HUES6 (cell line): ENCODE results near the gene NR2F1-AS1.

Source experiments
- H3K27ac ChIP-seq: 2 replicates; pipeline ENCODE4 v1.7.0; 2013; ENCODE audit warnings: low read depth, mild to moderate bottlenecking, low read length, inconsistent platforms
- H3K27me3 ChIP-seq: 2 replicates; pipeline ENCODE4 v1.6.1; 2013; ENCODE audit warnings: low read length; ENCODE audit not compliant: control insufficient read depth, insufficient read depth
- H3K36me3 ChIP-seq: 2 replicates; pipeline ENCODE4 v1.6.1; 2013; ENCODE audit warnings: low read length; ENCODE audit not compliant: control insufficient read depth, insufficient read depth
- H3K4me1 ChIP-seq: 2 replicates; pipeline ENCODE4 v1.6.1; 2013; ENCODE audit warnings: low read length; ENCODE audit not compliant: control insufficient read depth, insufficient read depth
- H3K4me3 ChIP-seq: 2 replicates; pipeline ENCODE4 v1.5.1; 2013; ENCODE audit warnings: low read depth, low read length
- H3K9ac ChIP-seq: one replicate; pipeline ENCODE4 v1.6.1; 2013; ENCODE audit warnings: mild to moderate bottlenecking, low read length
- H3K9me3 ChIP-seq: 2 replicates; pipeline ENCODE4 v1.6.1; 2013; ENCODE audit warnings: low read depth, low read length; ENCODE audit not compliant: control insufficient read depth, insufficient read depth

NR2F1-AS1 gene

GRCh38 chr5:93579692-93580062 lies 1.3 kb downstream of the NR2F1-AS1 start:
- Histone ChIP-seq H3K9ac (no peak overlapping the region), H3K9me3 (no peaks in the 10 kb centered on the region), H3K4me3 (peak overlapping the region; percentile 60), H3K4me1 (peaks cover 27% of the 10 kb centered on the region), H3K36me3 (no peaks in the 10 kb centered on the region), H3K27me3 (peaks cover 97% of the 10 kb centered on the region), H3K27ac (no peak overlapping the region)

- Histone ChIP-seq H3K9ac (no peak overlapping the region), H3K27me3 (peaks cover 99% of the 10 kb centered on the region), H3K4me1 (peaks cover 27% of the 10 kb centered on the region), H3K27ac (no peak overlapping the region), H3K9me3 (no peaks in the 10 kb centered on the region), H3K4me3 (peak overlapping the region; percentile 60), H3K36me3 (no peaks in the 10 kb centered on the region)
Measured at GRCh38 chr5:93578813-93579691, 2.0 kb downstream of the NR2F1-AS1 start.

- Histone ChIP-seq H3K36me3 (no peaks in the 10 kb centered on the region), H3K9me3 (no peaks in the 10 kb centered on the region), H3K4me3 (0 out of 2 replicates have a peak overlapping the region, but pooled peaks have one; percentile 60), H3K4me1 (peaks cover 29% of the 10 kb centered on the region), H3K27ac (no peak overlapping the region), H3K9ac (no peak overlapping the region), H3K27me3 (peaks cover 99% of the 10 kb centered on the region)
Measured at GRCh38 chr5:93577854-93578812, 2.9 kb downstream of the NR2F1-AS1 start.

GRCh38 chr5:93576994-93577853 lies 3.8 kb downstream of the NR2F1-AS1 start:
- Histone ChIP-seq H3K27me3 (peaks cover 99% of the 10 kb centered on the region), H3K9ac (no peak overlapping the region), H3K9me3 (no peaks in the 10 kb centered on the region), H3K36me3 (no peaks in the 10 kb centered on the region), H3K27ac (no peak overlapping the region), H3K4me1 (peaks cover 36% of the 10 kb centered on the region), H3K4me3 (no peak overlapping the region)

- Histone ChIP-seq H3K36me3 (no peaks in the 10 kb centered on the region), H3K4me3 (no peak overlapping the region), H3K27me3 (peaks cover 99% of the 10 kb centered on the region), H3K9me3 (no peaks in the 10 kb centered on the region), H3K4me1 (peaks cover 42% of the 10 kb centered on the region), H3K9ac (no peak overlapping the region), H3K27ac (no peak overlapping the region)
Measured at GRCh38 chr5:93575461-93576414, 5.3 kb downstream of the NR2F1-AS1 start.

- Histone ChIP-seq H3K9me3 (no peaks in the 10 kb centered on the region), H3K9ac (no peak overlapping the region), H3K4me3 (no peak overlapping the region), H3K27me3 (peaks cover 99% of the 10 kb centered on the region), H3K36me3 (no peaks in the 10 kb centered on the region), H3K4me1 (peaks cover 43% of the 10 kb centered on the region), H3K27ac (no peak overlapping the region)
Measured at GRCh38 chr5:93574491-93575305, 6.3 kb downstream of the NR2F1-AS1 start.

- H3K4me3 ChIP-seq: peak overlapping the region; percentile 64
- no peak overlapping the region for H3K27ac ChIP-seq
- no peaks in the 10 kb centered on the region for H3K9me3 ChIP-seq
- no peak overlapping the region for H3K9ac ChIP-seq
- H3K36me3 ChIP-seq: no peaks in the 10 kb centered on the region
- H3K27me3 ChIP-seq: peaks cover 100% of the 10 kb centered on the region
- peaks cover 37% of the 10 kb centered on the region for H3K4me1 ChIP-seq
Measured at GRCh38 chr5:93573354-93574351, 7.4 kb downstream of the NR2F1-AS1 start.

GRCh38 chr5:93572608-93573353 lies 8.2 kb downstream of the NR2F1-AS1 start:
- Histone ChIP-seq H3K27me3 (peaks cover 100% of the 10 kb centered on the region), H3K9ac (no peak overlapping the region), H3K36me3 (no peaks in the 10 kb centered on the region), H3K27ac (no peak overlapping the region), H3K4me3 (peak overlapping the region; percentile 64), H3K4me1 (peaks cover 30% of the 10 kb centered on the region), H3K9me3 (no peaks in the 10 kb centered on the region)
